DOHH2 (cell line): ENCODE results near the gene CACNA2D1.

ENCODE experiments used
- H3F3A ChIP-seq: fragments of 200-600 bp; sonication (generic), shearing (Covaris generic); 2 replicates; pipeline ENCODE4 v1.6.0; 2016; ENCODE audit warnings: antibody characterized with exemption, mild to moderate bottlenecking; ENCODE audit not compliant: control insufficient read depth, insufficient read depth
- H3K27ac ChIP-seq: fragments of 200-600 bp; sonication (generic); 2 replicates; pipeline ENCODE4 v1.5.1; 2014; ENCODE audit warnings: low read depth, mild to moderate bottlenecking, low read length, moderate library complexity
- H3K27me3 ChIP-seq: fragments of 200-600 bp; sonication (generic); 2 replicates; pipeline ENCODE4 v1.6.1; 2014; ENCODE audit warnings: mild to moderate bottlenecking, low read length, mixed read lengths; ENCODE audit not compliant: control insufficient read depth
- H3K36me3 ChIP-seq: fragments of 200-600 bp; sonication (generic); 2 replicates; pipeline ENCODE4 v1.6.1; 2014; ENCODE audit warnings: mild to moderate bottlenecking, low read length, moderate library complexity, mixed read lengths; ENCODE audit not compliant: control insufficient read depth
- H3K4me1 ChIP-seq: fragments of 200-600 bp; sonication (generic); 2 replicates; pipeline ENCODE4 v1.6.1; 2014; ENCODE audit warnings: mild to moderate bottlenecking, low read length, mixed read lengths; ENCODE audit not compliant: control insufficient read depth
- H3K4me2 ChIP-seq: fragments of 200-600 bp; sonication (generic); 2 replicates; pipeline ENCODE4 v1.6.0; 2014; ENCODE audit warnings: mild to moderate bottlenecking, low read length, moderate library complexity
- H3K4me3 ChIP-seq: fragments of 200-600 bp; sonication (generic); 2 replicates; pipeline ENCODE4 v1.5.1; 2014; ENCODE audit warnings: mild to moderate bottlenecking, low read length, mixed read lengths
- H3K79me2 ChIP-seq: fragments of 200-600 bp; sonication (generic); 2 replicates; pipeline ENCODE4 v1.6.1; 2014; ENCODE audit warnings: mild to moderate bottlenecking, low read length, mixed read lengths; ENCODE audit not compliant: control insufficient read depth
- H3K9me2 ChIP-seq: fragments of 200-600 bp; sonication (generic); replicated peaks from 2 replicates; pipeline ENCODE4 v1.6.1; 2014; ENCODE audit warnings: mild to moderate bottlenecking, low read length, mixed read lengths; ENCODE audit not compliant: control insufficient read depth
- H3K9me3 ChIP-seq: fragments of 200-600 bp; sonication (generic); 2 replicates; pipeline ENCODE4 v1.6.1; 2014; ENCODE audit warnings: antibody characterized with exemption, low read length, mixed read lengths; ENCODE audit not compliant: control insufficient read depth, insufficient read depth
- H4K20me1 ChIP-seq: fragments of 200-600 bp; sonication (generic); 2 replicates; pipeline ENCODE4 v1.6.0; 2014; ENCODE audit warnings: low read depth, mild to moderate bottlenecking, antibody characterized with exemption, low read length, moderate library complexity; ENCODE audit not compliant: control insufficient read depth, insufficient read depth
- CTCF ChIP-seq: fragments of 200-600 bp; sonication (generic); IDR thresholded peaks from one replicate; pipeline ENCODE4 v1.5.1; 2014; ENCODE audit warnings: antibody characterized with exemption, mild to moderate bottlenecking, low read depth, low read length; ENCODE audit not compliant: poor library complexity, severe bottlenecking
- EZH2phosphoT487 ChIP-seq: fragments of 200-600 bp; sonication (generic); IDR thresholded peaks from 2 replicates; pipeline ENCODE4 v1.6.1; 2017; ENCODE audit warnings: borderline replicate concordance, mild to moderate bottlenecking, antibody characterized with exemption, low read length, moderate library complexity, mixed read lengths

Gene CACNA2D1

GRCh38 chr7:82419200-82419599, 24.4 kb downstream of the CACNA2D1 start:
- H3K4me3 ChIP-seq: no peak overlapping the region
- no peaks in the 10 kb centered on the region for H3K36me3 ChIP-seq
- no peaks in the 10 kb centered on the region for H4K20me1 ChIP-seq
- TF ChIP-seq EZH2phosphoT487 (no peak), CTCF (no peak)
- no peak overlapping the region for H3K27ac ChIP-seq
- no peaks in the 10 kb centered on the region for H3F3A ChIP-seq
- no peaks in the 10 kb centered on the region for H3K79me2 ChIP-seq
- H3K4me2 ChIP-seq: no peak overlapping the region
- no peaks in the 10 kb centered on the region for H3K27me3 ChIP-seq
- no peaks in the 10 kb centered on the region for H3K9me3 ChIP-seq
- no peaks in the 10 kb centered on the region for H3K9me2 ChIP-seq
- H3K4me1 ChIP-seq: no peaks in the 10 kb centered on the region

GRCh38 chr7:82417898-82418297, 25.7 kb downstream of the CACNA2D1 start:
- Histone ChIP-seq H3K27ac (no peak overlapping the region), H3K4me2 (no peak overlapping the region), H3K27me3 (no peaks in the 10 kb centered on the region), H3K79me2 (no peaks in the 10 kb centered on the region), H3K9me3 (no peaks in the 10 kb centered on the region), H3K4me3 (no peak overlapping the region), H3K36me3 (no peaks in the 10 kb centered on the region), H3F3A (no peaks in the 10 kb centered on the region), H3K4me1 (no peaks in the 10 kb centered on the region), H4K20me1 (no peaks in the 10 kb centered on the region), H3K9me2 (no peaks in the 10 kb centered on the region)
- TF ChIP-seq EZH2phosphoT487: no peak
- TF ChIP-seq CTCF: no peak

GRCh38 chr7:82416402-82416801, 27.2 kb downstream of the CACNA2D1 start:
- Histone ChIP-seq H3K27me3 (no peaks in the 10 kb centered on the region), H3F3A (no peaks in the 10 kb centered on the region), H3K27ac (no peak overlapping the region), H3K9me3 (no peaks in the 10 kb centered on the region), H4K20me1 (no peaks in the 10 kb centered on the region), H3K79me2 (no peaks in the 10 kb centered on the region), H3K4me2 (no peak overlapping the region), H3K4me1 (no peaks in the 10 kb centered on the region), H3K36me3 (no peaks in the 10 kb centered on the region), H3K4me3 (no peak overlapping the region), H3K9me2 (no peaks in the 10 kb centered on the region)
- no peak for TF ChIP-seq CTCF
- TF ChIP-seq EZH2phosphoT487: no peak

GRCh38 chr7:82414389-82414788, 29.2 kb downstream of the CACNA2D1 start:
- Histone ChIP-seq H3F3A (no peaks in the 10 kb centered on the region), H3K79me2 (no peaks in the 10 kb centered on the region), H3K9me3 (no peaks in the 10 kb centered on the region)

More at GRCh38 chr7:82414389-82414788, 29.2 kb downstream of the CACNA2D1 start:
- Histone ChIP-seq H3K4me3 (no peak overlapping the region), H3K27ac (no peak overlapping the region), H3K4me2 (no peak overlapping the region), H3K36me3 (no peaks in the 10 kb centered on the region), H3K9me2 (no peaks in the 10 kb centered on the region), H3K27me3 (no peaks in the 10 kb centered on the region), H3K4me1 (no peaks in the 10 kb centered on the region), H4K20me1 (no peaks in the 10 kb centered on the region)
- TF ChIP-seq CTCF (no peak), EZH2phosphoT487 (no peak)
